NB4 (cell line): ENCODE data around the gene USP7.

ENCODE experiments used
- MYC ChIP-seq: IDR thresholded peaks from 2 replicates; pipeline ENCODE4 v1.6.1; 2011; ENCODE audit warnings: low read depth, low read length
- POLR2A ChIP-seq: IDR thresholded peaks from 2 replicates; pipeline ENCODE4 v1.6.1; 2011; ENCODE audit warnings: mild to moderate bottlenecking; ENCODE audit not compliant: insufficient read length; ENCODE audit errors: extremely low read depth
- TF ChIP-seq, protein P1 (sequence below): IDR thresholded peaks from one replicate; pipeline ENCODE4 v1.5.1; 2012; ENCODE audit warnings: low read depth, low read length

DNA sequence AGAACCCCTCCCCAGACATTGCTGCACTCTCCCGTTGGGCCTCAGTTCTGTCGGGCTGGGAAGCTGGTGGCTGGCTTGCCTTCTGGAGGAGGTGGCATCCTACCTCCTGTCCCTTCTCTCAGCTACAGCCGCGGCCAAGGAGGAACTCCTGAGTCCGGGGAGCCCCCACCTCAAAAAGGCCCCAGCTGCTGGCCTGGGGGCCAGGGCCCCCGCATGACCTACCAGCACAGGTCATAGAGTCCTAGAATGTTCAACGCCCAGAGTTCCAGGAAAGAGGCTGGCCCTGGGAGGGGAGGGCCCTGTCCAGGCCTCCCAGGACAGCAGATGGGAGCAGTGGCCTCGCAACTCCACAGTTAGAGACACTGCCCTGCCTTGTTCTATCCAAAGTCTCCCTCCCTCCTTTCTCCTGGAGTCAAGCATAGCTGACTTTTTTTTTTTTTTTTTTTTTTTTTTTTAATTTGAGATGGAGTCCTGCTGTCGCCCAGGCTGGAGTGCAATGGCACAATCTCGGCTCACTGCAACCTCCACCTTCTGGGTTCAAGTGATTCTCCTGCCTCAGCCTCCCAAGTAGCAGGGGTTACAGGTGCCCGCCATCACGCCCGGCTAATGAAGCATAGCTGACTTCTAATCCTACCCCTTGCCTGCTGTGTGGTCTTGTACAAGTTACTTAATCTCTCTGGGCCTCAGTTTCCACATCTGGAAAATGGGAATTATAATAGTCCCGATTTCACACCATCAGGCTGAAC lies 102.0 kb downstream of the USP7 start:
- TF ChIP-seq, protein P1, sequence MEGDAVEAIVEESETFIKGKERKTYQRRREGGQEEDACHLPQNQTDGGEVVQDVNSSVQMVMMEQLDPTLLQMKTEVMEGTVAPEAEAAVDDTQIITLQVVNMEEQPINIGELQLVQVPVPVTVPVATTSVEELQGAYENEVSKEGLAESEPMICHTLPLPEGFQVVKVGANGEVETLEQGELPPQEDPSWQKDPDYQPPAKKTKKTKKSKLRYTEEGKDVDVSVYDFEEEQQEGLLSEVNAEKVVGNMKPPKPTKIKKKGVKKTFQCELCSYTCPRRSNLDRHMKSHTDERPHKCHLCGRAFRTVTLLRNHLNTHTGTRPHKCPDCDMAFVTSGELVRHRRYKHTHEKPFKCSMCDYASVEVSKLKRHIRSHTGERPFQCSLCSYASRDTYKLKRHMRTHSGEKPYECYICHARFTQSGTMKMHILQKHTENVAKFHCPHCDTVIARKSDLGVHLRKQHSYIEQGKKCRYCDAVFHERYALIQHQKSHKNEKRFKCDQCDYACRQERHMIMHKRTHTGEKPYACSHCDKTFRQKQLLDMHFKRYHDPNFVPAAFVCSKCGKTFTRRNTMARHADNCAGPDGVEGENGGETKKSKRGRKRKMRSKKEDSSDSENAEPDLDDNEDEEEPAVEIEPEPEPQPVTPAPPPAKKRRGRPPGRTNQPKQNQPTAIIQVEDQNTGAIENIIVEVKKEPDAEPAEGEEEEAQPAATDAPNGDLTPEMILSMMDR, result no peak
- TF ChIP-seq MYC (no peak), POLR2A (no peak)
